ENCODE measurements around the gene DQX1. TPM values are rescaled to one million over a fixed set of nuclear protein-coding genes. Genes with fewer than 3 reads are reported as not detected.

DQX1 gene
- total and polyA plus RNA-seq, 2 experiments from 2014 or later = 0.32 to 0.52 TPM

GRCh38 chr2:74504591-74504990 lies 21.4 kb downstream of the DQX1 start:
- H3K79me2 ChIP-seq (replicated peaks; ENCODE audit: insufficient read depth) = peaks cover 8% of the 10 kb centered on the region
- DNase-seq (ENCODE audit: low spot score) = no peak
- ATAC-seq = no peak
- peak overlapping the region; percentile 86 for H3K4me3 Mint-ChIP-seq
- H3K27me3 Mint-ChIP-seq (ENCODE audit: insufficient read depth, low read depth, poor library complexity) = peaks cover 96% of the 10 kb centered on the region
- TF ChIP-seq, protein P1, sequence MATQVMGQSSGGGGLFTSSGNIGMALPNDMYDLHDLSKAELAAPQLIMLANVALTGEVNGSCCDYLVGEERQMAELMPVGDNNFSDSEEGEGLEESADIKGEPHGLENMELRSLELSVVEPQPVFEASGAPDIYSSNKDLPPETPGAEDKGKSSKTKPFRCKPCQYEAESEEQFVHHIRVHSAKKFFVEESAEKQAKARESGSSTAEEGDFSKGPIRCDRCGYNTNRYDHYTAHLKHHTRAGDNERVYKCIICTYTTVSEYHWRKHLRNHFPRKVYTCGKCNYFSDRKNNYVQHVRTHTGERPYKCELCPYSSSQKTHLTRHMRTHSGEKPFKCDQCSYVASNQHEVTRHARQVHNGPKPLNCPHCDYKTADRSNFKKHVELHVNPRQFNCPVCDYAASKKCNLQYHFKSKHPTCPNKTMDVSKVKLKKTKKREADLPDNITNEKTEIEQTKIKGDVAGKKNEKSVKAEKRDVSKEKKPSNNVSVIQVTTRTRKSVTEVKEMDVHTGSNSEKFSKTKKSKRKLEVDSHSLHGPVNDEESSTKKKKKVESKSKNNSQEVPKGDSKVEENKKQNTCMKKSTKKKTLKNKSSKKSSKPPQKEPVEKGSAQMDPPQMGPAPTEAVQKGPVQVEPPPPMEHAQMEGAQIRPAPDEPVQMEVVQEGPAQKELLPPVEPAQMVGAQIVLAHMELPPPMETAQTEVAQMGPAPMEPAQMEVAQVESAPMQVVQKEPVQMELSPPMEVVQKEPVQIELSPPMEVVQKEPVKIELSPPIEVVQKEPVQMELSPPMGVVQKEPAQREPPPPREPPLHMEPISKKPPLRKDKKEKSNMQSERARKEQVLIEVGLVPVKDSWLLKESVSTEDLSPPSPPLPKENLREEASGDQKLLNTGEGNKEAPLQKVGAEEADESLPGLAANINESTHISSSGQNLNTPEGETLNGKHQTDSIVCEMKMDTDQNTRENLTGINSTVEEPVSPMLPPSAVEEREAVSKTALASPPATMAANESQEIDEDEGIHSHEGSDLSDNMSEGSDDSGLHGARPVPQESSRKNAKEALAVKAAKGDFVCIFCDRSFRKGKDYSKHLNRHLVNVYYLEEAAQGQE (IDR thresholded peaks at IDR 0.05; ENCODE audit: unreplicated experiment) = no peak
- TF ChIP-seq STAT1 (IDR thresholded peaks at IDR 0.05; ENCODE audit: unreplicated experiment) (no peak), ZNF114 (CRISPR knock-in tag; IDR thresholded peaks at IDR 0.05) (no peak), POLR2AphosphoS5 (IDR thresholded peaks at IDR 0.05; ENCODE audit: low read depth) (no peak), JUNB (IDR thresholded peaks at IDR 0.05; ENCODE audit: unreplicated experiment) (no peak), ZNF331 (CRISPR knock-in tag; IDR thresholded peaks at IDR 0.05; ENCODE audit: low read depth) (no peak), EZH2phosphoT487 (IDR thresholded peaks at IDR 0.05; ENCODE audit: unreplicated experiment) (no peak), EZH2 (IDR thresholded peaks at IDR 0.05; ENCODE audit: low read depth, unreplicated experiment) (no peak), CREB1 (CRISPR knock-in tag; IDR thresholded peaks at IDR 0.05; ENCODE audit: low read depth) (no peak), NANOG (IDR thresholded peaks at IDR 0.05; ENCODE audit: borderline replicate concordance) (no peak)
- TF ChIP-seq, protein P2, sequence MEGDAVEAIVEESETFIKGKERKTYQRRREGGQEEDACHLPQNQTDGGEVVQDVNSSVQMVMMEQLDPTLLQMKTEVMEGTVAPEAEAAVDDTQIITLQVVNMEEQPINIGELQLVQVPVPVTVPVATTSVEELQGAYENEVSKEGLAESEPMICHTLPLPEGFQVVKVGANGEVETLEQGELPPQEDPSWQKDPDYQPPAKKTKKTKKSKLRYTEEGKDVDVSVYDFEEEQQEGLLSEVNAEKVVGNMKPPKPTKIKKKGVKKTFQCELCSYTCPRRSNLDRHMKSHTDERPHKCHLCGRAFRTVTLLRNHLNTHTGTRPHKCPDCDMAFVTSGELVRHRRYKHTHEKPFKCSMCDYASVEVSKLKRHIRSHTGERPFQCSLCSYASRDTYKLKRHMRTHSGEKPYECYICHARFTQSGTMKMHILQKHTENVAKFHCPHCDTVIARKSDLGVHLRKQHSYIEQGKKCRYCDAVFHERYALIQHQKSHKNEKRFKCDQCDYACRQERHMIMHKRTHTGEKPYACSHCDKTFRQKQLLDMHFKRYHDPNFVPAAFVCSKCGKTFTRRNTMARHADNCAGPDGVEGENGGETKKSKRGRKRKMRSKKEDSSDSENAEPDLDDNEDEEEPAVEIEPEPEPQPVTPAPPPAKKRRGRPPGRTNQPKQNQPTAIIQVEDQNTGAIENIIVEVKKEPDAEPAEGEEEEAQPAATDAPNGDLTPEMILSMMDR (conservative IDR thresholded peaks at IDR 0.05; ENCODE audit: low read depth in 2 of 2) = no peak
- TF ChIP-seq, protein P3, sequence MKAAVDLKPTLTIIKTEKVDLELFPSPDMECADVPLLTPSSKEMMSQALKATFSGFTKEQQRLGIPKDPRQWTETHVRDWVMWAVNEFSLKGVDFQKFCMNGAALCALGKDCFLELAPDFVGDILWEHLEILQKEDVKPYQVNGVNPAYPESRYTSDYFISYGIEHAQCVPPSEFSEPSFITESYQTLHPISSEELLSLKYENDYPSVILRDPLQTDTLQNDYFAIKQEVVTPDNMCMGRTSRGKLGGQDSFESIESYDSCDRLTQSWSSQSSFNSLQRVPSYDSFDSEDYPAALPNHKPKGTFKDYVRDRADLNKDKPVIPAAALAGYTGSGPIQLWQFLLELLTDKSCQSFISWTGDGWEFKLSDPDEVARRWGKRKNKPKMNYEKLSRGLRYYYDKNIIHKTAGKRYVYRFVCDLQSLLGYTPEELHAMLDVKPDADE (IDR thresholded peaks at IDR 0.05) = no peak
- TF ChIP-seq, protein P4, sequence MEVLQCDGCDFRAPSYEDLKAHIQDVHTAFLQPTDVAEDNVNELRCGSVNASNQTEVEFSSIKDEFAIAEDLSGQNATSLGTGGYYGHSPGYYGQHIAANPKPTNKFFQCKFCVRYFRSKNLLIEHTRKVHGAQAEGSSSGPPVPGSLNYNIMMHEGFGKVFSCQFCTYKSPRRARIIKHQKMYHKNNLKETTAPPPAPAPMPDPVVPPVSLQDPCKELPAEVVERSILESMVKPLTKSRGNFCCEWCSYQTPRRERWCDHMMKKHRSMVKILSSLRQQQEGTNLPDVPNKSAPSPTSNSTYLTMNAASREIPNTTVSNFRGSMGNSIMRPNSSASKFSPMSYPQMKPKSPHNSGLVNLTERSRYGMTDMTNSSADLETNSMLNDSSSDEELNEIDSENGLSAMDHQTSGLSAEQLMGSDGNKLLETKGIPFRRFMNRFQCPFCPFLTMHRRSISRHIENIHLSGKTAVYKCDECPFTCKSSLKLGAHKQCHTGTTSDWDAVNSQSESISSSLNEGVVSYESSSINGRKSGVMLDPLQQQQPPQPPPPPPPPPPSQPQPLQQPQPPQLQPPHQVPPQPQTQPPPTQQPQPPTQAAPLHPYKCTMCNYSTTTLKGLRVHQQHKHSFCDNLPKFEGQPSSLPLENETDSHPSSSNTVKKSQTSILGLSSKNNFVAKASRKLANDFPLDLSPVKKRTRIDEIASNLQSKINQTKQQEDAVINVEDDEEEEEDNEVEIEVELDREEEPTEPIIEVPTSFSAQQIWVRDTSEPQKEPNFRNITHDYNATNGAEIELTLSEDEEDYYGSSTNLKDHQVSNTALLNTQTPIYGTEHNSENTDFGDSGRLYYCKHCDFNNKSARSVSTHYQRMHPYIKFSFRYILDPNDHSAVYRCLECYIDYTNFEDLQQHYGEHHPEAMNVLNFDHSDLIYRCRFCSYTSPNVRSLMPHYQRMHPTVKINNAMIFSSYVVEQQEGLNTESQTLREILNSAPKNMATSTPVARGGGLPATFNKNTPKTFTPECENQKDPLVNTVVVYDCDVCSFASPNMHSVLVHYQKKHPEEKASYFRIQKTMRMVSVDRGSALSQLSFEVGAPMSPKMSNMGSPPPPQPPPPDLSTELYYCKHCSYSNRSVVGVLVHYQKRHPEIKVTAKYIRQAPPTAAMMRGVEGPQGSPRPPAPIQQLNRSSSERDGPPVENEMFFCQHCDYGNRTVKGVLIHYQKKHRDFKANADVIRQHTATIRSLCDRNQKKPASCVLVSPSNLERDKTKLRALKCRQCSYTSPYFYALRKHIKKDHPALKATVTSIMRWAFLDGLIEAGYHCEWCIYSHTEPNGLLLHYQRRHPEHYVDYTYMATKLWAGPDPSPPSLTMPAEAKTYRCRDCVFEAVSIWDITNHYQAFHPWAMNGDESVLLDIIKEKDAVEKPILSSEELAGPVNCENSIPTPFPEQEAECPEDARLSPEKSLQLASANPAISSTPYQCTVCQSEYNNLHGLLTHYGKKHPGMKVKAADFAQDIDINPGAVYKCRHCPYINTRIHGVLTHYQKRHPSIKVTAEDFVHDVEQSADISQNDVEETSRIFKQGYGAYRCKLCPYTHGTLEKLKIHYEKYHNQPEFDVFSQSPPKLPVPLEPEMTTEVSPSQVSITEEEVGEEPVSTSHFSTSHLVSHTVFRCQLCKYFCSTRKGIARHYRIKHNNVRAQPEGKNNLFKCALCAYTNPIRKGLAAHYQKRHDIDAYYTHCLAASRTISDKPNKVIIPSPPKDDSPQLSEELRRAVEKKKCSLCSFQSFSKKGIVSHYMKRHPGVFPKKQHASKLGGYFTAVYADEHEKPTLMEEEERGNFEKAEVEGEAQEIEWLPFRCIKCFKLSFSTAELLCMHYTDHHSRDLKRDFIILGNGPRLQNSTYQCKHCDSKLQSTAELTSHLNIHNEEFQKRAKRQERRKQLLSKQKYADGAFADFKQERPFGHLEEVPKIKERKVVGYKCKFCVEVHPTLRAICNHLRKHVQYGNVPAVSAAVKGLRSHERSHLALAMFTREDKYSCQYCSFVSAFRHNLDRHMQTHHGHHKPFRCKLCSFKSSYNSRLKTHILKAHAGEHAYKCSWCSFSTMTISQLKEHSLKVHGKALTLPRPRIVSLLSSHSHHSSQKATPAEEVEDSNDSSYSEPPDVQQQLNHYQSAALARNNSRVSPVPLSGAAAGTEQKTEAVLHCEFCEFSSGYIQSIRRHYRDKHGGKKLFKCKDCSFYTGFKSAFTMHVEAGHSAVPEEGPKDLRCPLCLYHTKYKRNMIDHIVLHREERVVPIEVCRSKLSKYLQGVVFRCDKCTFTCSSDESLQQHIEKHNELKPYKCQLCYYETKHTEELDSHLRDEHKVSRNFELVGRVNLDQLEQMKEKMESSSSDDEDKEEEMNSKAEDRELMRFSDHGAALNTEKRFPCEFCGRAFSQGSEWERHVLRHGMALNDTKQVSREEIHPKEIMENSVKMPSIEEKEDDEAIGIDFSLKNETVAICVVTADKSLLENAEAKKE (CRISPR knock-in tag; IDR thresholded peaks at IDR 0.05) = no peak
- peaks cover 46% of the 10 kb centered on the region for H3K4me1 ChIP-seq (ENCODE audit: insufficient read depth)
- peaks cover 29% of the 10 kb centered on the region for H3F3A ChIP-seq (replicated peaks; ENCODE audit: low read depth)
- H3K9me3 Mint-ChIP-seq = no peaks in the 10 kb centered on the region; the same call in 1 of the 3 replicates
- no peak overlapping the region for H3K27ac ChIP-seq (ENCODE audit: low read depth)
- H3K27me3 ChIP-seq (ENCODE audit: insufficient read depth) = peaks cover 92% of the 10 kb centered on the region
- no peaks in the 10 kb centered on the region for H3K9me2 ChIP-seq (ENCODE audit: insufficient read depth)
- peaks cover 53% of the 10 kb centered on the region for H3K4me1 Mint-ChIP-seq
- peak overlapping the region; percentile 71; the same call in 1 of the 2 replicates for H3K4me3 ChIP-seq
- no peak overlapping the region for H2AFZ ChIP-seq
- H3K27ac Mint-ChIP-seq = no peak overlapping the region
- peak overlapping the region; percentile 95 for H3K4me2 ChIP-seq
- peaks cover 7% of the 10 kb centered on the region; the same call in 1 of the 2 replicates for H3K36me3 ChIP-seq (ENCODE audit: insufficient read depth)
- peaks cover 11% of the 10 kb centered on the region for H4K20me1 ChIP-seq (replicated peaks; ENCODE audit: insufficient read depth)
- H3K36me3 Mint-ChIP-seq (ENCODE audit: low read depth) = peaks cover 28% of the 10 kb centered on the region

Measured in GM23338 (cell line).